GM12873 (cell line): Measurements from ENCODE around the gene NADK.

Experiments
- TF ChIP-seq, protein P1 (sequence below): IDR thresholded peaks from 2 replicates; pipeline ENCODE4 v1.5.1; 2012; ENCODE audit warnings: low read depth, mild to moderate bottlenecking, moderate library complexity, low read length, control low read depth; ENCODE audit not compliant: insufficient read depth; ENCODE audit errors: missing control alignments

Gene NADK

DNA sequence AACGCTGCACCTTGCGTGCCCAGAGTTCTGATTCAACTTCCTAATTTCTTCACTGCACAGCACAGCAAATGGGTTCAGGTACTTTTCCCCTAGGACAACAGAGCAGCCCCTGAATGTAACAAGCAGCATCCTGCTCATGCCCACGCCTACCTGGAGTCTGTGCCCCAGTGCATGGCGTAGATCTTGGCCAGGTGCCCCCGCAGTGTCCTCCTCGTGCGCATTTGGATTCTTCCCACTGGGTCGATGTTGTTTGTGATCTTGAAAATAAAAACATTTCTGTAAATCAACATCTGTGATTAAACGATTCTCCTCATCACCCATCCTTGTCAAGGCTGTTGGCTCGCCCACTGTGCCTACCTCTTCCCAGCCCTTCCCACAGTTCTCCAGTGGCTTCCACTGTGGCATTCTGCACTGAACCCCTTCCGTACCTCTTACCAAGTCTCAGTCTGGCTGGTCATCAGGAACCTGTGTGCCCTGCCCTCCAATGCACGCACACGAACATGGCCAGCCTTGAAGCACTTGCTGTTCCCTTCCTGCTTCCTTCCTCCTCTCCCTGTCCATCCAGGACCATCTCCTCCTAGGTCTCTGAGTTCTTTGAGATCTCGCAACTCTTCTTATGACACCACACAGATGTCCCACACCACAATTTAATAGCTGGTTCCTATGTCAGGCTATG lies 37.5 kb upstream of the NADK start:
- TF ChIP-seq, protein P1, sequence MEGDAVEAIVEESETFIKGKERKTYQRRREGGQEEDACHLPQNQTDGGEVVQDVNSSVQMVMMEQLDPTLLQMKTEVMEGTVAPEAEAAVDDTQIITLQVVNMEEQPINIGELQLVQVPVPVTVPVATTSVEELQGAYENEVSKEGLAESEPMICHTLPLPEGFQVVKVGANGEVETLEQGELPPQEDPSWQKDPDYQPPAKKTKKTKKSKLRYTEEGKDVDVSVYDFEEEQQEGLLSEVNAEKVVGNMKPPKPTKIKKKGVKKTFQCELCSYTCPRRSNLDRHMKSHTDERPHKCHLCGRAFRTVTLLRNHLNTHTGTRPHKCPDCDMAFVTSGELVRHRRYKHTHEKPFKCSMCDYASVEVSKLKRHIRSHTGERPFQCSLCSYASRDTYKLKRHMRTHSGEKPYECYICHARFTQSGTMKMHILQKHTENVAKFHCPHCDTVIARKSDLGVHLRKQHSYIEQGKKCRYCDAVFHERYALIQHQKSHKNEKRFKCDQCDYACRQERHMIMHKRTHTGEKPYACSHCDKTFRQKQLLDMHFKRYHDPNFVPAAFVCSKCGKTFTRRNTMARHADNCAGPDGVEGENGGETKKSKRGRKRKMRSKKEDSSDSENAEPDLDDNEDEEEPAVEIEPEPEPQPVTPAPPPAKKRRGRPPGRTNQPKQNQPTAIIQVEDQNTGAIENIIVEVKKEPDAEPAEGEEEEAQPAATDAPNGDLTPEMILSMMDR: no peak

DNA sequence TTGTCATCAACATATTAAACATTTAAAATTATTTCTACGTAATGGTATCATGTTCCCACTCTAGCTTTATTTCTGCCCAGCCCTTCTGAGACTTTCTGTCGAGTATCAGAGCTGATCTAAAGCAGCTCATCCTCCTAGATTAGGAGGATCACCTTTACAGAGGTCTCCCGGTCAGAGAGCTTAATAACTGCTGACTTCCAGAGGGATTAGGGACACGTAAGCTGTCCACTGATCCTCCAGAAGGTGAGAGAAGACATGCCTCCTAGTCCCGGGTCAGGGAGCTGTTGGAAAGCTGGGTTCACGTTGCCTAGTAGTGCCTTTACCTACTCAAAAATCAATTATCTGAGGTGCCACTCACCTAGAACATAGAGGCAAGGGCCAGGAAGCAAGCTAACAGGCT lies 31.2 kb upstream of the NADK start:
- TF ChIP-seq, protein P1: no peak

DNA sequence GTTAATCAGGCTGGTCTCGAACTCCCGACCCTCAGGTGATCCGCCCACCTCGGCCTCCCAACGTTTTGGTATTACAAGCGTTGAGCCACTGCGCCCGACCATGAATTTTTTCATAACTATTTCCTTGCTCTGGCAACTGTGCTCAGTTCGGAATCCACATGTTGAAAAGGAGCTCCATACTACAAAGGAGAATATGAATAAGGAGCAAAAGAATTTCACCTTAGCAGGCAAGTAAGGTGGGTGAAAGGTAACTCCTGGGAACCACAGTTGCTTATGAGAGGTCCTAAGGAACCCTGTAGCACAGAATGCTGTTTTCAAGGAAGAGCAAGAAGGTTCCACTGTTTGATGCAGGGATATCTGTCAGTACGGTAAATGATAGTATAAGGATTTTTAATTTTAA lies 29.9 kb upstream of the NADK start:
- TF ChIP-seq, protein P1: no peak

DNA sequence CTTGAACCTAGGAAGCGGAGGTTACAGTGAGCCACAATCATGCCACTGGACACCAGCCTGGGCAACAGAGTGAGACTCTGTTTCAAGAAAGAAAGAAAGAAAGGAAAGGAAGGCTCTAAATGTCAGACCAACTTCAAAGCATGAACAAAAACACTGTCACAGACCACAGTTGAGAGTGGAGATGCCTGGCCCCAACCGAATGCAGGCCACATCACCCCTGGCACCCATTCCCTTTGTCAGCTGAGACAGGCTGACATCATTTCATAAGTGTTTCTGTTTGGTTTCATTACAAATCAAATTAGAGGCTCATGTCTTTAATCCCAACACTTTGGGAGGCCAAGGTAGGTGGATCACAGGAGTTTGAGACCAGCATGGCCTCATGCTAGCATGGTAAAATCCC lies 28.6 kb upstream of the NADK start:
- TF ChIP-seq, protein P1: no peak

DNA sequence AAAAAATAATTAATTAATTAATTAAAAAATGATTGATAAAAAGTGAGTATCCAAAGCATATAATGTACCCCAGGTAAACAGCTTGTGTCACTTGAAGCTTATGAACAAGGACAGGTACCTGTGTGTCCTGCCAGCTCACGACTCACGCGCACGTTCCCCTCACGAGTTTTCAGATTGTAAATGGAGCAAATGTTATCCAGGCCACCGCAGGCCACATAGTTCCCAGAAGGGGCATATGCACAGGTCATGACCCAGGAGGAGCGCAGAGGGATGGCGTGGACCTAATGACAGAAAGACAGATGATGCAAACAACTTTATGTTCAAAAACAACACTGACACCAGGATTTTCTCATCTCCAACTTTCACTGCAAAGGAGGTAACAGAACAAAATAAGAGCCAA lies 26.0 kb upstream of the NADK start:
- TF ChIP-seq, protein P1: no peak

DNA sequence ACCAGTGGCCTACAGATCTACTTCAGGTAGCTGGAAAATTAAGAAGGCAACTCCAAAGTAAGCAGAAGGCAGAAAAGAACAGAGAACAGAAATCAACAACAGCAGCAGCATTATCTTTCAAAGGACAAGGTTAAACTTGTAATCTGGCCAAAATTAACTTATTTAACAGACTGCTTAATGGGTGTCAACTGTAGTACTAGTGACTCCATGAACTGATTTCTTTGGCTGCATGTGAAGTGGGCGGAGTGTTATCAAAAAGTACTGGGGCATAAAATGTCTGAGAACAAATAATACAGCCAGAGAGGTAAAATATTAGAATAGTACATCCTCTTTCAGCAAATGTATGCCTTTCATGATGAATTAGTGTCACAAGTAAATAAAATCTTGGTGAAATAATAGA lies 24.6 kb upstream of the NADK start:
- TF ChIP-seq, protein P1: no peak

DNA sequence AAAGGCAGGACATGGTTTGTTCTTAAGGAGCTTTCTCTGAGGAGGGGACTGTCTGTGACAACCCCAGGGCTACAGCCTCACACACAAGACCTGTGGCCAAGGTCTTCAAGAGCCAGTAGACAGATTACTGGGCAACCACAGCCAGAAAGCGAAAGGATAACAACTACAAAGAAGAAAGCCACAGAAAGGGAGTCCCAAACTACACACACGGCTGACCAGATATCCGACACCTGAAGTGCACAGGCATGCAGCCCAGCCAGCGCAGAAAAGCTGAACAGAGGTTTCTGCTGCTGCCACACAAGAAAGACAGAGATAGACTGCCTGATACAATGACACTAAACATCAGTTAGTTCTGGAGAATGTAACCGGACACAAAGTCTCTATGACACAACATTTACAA lies 21.4 kb upstream of the NADK start:
- TF ChIP-seq, protein P1: no peak
